LoVo (cell line): ENCODE measurements around the gene CCDC127.
"Not testable (repeated sequence)": the region's sequence is repeated elsewhere in the genome, so short reads cannot be mapped to it uniquely, and the experiment has no call there.

ENCODE experiments used
- DNase-seq: peaks from one replicate; pipeline ENCODE4 v3.0.0-alpha.2; 2016; ENCODE audit warnings: low spot score

The CCDC127 gene

GRCh38 chr5:234450-234849 lies 16.5 kb upstream of the CCDC127 start:
- no peak for DNase-seq

GRCh38 chr5:233426-233825 lies 15.5 kb upstream of the CCDC127 start:
- not testable (repeated sequence) for DNase-seq

GRCh38 chr5:231661-232060 lies 13.7 kb upstream of the CCDC127 start:
- no peak for DNase-seq

GRCh38 chr5:230711-231110 lies 12.8 kb upstream of the CCDC127 start:
- DNase-seq: no peak

- no peak for DNase-seq
Observed at GRCh38 chr5:228886-229285, 10.9 kb upstream of the CCDC127 start.

- not testable (repeated sequence) for DNase-seq
Observed at GRCh38 chr5:227375-227774, 9.4 kb upstream of the CCDC127 start.

- no peak for DNase-seq
Observed at GRCh38 chr5:225334-225733, 7.4 kb upstream of the CCDC127 start.

GRCh38 chr5:223791-224190 lies 5.8 kb upstream of the CCDC127 start:
- no peak for DNase-seq

GRCh38 chr5:222951-223715 lies 5.2 kb upstream of the CCDC127 start:
- DNase-seq: not testable (repeated sequence)

GRCh38 chr5:219991-220390 lies 2.0 kb upstream of the CCDC127 start:
- no peak for DNase-seq

GRCh38 chr5:219460-219863 lies 1.5 kb upstream of the CCDC127 start:
- no peak for DNase-seq

- DNase-seq: peak; percentile 35
Observed at GRCh38 chr5:218457-219291, 721 bp upstream of the CCDC127 start.

GRCh38 chr5:216076-216475 lies 1.9 kb downstream of the CCDC127 start:
- not testable (repeated sequence) for DNase-seq

GRCh38 chr5:215256-215655 lies 2.7 kb downstream of the CCDC127 start:
- DNase-seq: not testable (repeated sequence)

GRCh38 chr5:213803-214395 lies 4.1 kb downstream of the CCDC127 start:
- DNase-seq: no peak

GRCh38 chr5:208449-209114 lies 9.4 kb downstream of the CCDC127 start:
- no peak for DNase-seq

GRCh38 chr5:207599-207998 lies 10.4 kb downstream of the CCDC127 start:
- no peak for DNase-seq

- no peak for DNase-seq
Observed at GRCh38 chr5:206927-207536, 10.9 kb downstream of the CCDC127 start.

GRCh38 chr5:206406-206805 lies 11.5 kb downstream of the CCDC127 start:
- DNase-seq: no peak

GRCh38 chr5:204966-205670 lies 12.8 kb downstream of the CCDC127 start:
- DNase-seq: no peak

GRCh38 chr5:204462-204861 lies 13.5 kb downstream of the CCDC127 start:
- DNase-seq: no peak
